Natural killer cell (primary cell): ENCODE data around the gene CEP43. TPM values are rescaled to one million over a fixed set of nuclear protein-coding genes. Genes with fewer than 3 reads are reported as not detected.

Experiments
- ATAC-seq, 3 donors: fragments of 150-1000 bp in 2 of 3; fragments of 200-7000 bp in 1 of 3; cut with Tn5 transposase; 1 replicate in 1 of 3; 2 replicates in 2 of 3; pipeline ENCODE4 v1.10.0; 2021; ENCODE audit warnings: mild to moderate bottlenecking in 2 of 3, moderate library complexity in 2 of 3
- DNase-seq, 2 donors: peaks; one replicate each; pipeline versions ENCODE4 v3.0.0 to v3.0.0-alpha.2; 2013 to 2021; ENCODE audit warnings: mixed read lengths in 1 of 2
- H3K27ac ChIP-seq: one replicate; pipeline ENCODE4 v1.5.1; 2013; ENCODE audit warnings: mild to moderate bottlenecking, low read length
- H3K27me3 ChIP-seq: one replicate; pipeline ENCODE4 v1.6.1; 2013; ENCODE audit warnings: low read length; ENCODE audit not compliant: control insufficient read depth, insufficient read depth
- H3K36me3 ChIP-seq: one replicate; pipeline ENCODE4 v1.6.1; 2013; ENCODE audit warnings: low read length; ENCODE audit not compliant: control insufficient read depth, insufficient read depth
- H3K4me1 ChIP-seq: one replicate; pipeline ENCODE4 v1.6.1; 2013; ENCODE audit warnings: low read length; ENCODE audit not compliant: control insufficient read depth, insufficient read depth
- H3K4me3 ChIP-seq: one replicate; pipeline ENCODE4 v1.5.1; 2013; ENCODE audit warnings: low read length
- H3K9me3 ChIP-seq: one replicate; pipeline ENCODE4 v1.6.1; 2013; ENCODE audit warnings: low read length; ENCODE audit not compliant: control insufficient read depth, insufficient read depth
- H3K27ac Mint-ChIP-seq, 2 donors: one replicate each; pipeline ENCODE4 v1.8.0; 2022; ENCODE audit warnings: mild to moderate bottlenecking in 2 of 2, mixed read lengths in 2 of 2, moderate library complexity in 1 of 2
- H3K27me3 Mint-ChIP-seq, 2 donors: one replicate each; pipeline ENCODE4 v1.8.0; 2022; ENCODE audit warnings: low read depth in 2 of 2, mixed read lengths in 2 of 2
- H3K36me3 Mint-ChIP-seq: one replicate; pipeline ENCODE4 v1.8.0; 2022; ENCODE audit warnings: mixed read lengths
- H3K4me1 Mint-ChIP-seq, 2 donors: one replicate each; pipeline ENCODE4 v1.8.0; 2022; ENCODE audit warnings: mixed read lengths in 2 of 2
- H3K4me3 Mint-ChIP-seq: one replicate; pipeline ENCODE4 v1.8.0; 2022; ENCODE audit warnings: mild to moderate bottlenecking, moderate library complexity, mixed read lengths
- H3K9me3 Mint-ChIP-seq, 2 donors: one replicate each; pipeline ENCODE4 v1.8.0; 2022; ENCODE audit warnings: mixed read lengths in 2 of 2
- WGBS: methylation state at CpG from one replicate; pipeline ENCODE4 v1.1.7; 2013; ENCODE audit warnings: missing lambda C conversion rate; ENCODE audit not compliant: insufficient coverage; 5-methylcytosine and 5-hydroxymethylcytosine counted together
- intact Hi-C: fragments of 100-400 bp; cut with micrococcal nuclease; formaldehyde crosslinking; loops from one replicate; pipeline ENCODE4 v1.14.2; 2022
- total RNA-seq, 4 donors: library from RNA; stranded (reverse); fragments of 120-200 nt in 1 of 4; gene quantifications; one replicate each; pipeline versions ENCODE4 v1.2.3 to v1.2.4, GENCODE V29; 2013 to 2022
- TF ChIP-seq, protein P1 (sequence below): fragments of 200-600 bp; IDR thresholded peaks from one replicate; pipeline ENCODE4 v1.8.0; 2022; ENCODE audit warnings: antibody characterized with exemption

The CEP43 gene
- total RNA-seq, 3 donors from 2014 or later (not counting 1 experiment from before 2014, with no cell fraction given), result 13.5 to 17.0 (median 15.4) TPM

DNA sequence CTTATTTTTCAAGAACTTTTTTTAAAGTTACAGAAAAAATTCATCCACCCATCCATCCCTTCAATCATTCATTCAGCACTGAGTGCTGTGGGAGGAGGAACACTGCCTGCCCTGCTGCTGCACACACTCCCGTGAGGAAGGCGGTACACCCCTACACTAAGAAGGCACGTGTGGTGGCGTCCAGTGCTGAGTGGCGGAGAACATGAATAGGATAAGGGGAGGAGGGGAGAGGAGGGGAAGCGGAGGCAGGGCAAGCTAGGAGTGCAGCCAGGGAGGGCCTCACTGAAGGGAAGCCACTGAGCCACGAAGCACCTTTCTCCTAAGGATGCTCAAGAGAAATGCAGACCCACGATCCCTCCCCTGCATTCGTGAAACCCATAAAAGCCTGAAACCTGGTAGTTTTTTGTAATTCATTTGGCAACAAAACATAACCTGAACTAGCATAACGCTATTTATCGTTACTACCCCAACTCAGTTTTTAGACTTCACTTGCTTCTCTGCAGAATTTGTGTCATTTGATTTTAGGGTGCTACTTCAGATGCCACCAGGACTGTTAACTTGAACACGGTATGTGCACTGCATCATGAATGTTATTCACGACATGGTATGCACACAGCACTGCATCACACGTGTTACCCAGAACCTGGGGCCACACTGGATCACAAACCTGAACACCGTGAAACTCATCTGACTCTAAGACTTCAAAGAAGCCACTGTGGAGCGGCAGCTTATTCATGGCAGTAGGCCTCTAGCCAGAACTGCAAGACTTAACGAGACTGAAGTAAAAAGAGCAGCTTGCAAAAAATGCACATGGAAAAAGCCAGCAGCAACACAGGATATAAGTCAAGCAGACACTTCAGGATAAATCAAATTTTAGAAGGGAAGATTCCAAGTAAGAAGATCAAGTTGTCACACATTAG lies 46.4 kb upstream of the CEP43 start:
- ATAC-seq (no peak), DNase-seq (peak in 1 of 2 donors; percentile 61)
- Mint-ChIP-seq H3K4me3 (peak overlapping the region; percentile 86), H3K4me1 (peaks cover 36 to 56% of the 10 kb centered on the region in 2 donors), H3K9me3 (no peaks in the 10 kb centered on the region), H3K27ac (peak overlapping the region; percentile 31 to 57), H3K36me3 (no peaks in the 10 kb centered on the region), H3K27me3 (no peaks in the 10 kb centered on the region)
- no peak overlapping the region for H3K27ac ChIP-seq
- H3K4me1 ChIP-seq, result peaks cover 62% of the 10 kb centered on the region
- TF ChIP-seq, protein P1, sequence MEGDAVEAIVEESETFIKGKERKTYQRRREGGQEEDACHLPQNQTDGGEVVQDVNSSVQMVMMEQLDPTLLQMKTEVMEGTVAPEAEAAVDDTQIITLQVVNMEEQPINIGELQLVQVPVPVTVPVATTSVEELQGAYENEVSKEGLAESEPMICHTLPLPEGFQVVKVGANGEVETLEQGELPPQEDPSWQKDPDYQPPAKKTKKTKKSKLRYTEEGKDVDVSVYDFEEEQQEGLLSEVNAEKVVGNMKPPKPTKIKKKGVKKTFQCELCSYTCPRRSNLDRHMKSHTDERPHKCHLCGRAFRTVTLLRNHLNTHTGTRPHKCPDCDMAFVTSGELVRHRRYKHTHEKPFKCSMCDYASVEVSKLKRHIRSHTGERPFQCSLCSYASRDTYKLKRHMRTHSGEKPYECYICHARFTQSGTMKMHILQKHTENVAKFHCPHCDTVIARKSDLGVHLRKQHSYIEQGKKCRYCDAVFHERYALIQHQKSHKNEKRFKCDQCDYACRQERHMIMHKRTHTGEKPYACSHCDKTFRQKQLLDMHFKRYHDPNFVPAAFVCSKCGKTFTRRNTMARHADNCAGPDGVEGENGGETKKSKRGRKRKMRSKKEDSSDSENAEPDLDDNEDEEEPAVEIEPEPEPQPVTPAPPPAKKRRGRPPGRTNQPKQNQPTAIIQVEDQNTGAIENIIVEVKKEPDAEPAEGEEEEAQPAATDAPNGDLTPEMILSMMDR, result no peak
- intact Hi-C loops, result no loop called here
- H3K27me3 ChIP-seq, result no peaks in the 10 kb centered on the region
- no peaks in the 10 kb centered on the region for H3K9me3 ChIP-seq
- peaks cover 7% of the 10 kb centered on the region for H3K36me3 ChIP-seq
- H3K4me3 ChIP-seq, result no peak overlapping the region
- 85% methylated on average over 17 of the region's 17 CpGs for WGBS

DNA sequence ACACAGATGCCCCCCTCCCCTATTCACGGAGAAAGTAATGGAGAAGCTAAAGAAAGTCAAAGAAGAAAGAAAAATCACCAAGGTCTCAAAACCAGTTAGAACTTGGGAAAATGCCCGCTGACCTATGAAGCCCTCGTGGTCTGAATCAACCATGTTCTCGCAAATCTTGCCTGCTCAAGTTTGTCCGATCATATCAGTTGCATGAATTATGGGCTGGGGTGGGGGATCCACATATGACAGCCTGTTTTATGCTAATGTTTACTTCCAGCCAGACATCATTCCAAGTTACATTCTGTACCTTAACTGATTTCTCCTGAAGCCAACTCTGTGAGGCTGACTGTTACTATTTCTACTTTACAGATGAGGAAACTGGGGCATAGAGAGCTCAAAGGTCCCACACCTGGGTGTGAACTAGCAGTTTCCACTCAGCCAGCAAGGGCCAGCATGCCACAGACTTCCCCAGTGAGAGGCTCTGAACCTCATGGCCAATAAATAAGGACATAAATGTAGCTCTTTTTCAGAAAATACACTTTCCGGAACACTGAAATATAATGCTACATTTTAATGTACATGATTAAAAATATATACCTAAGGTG lies 45.0 kb upstream of the CEP43 start:
- Histone ChIP-seq H3K4me1 (peaks cover 76% of the 10 kb centered on the region), H3K9me3 (no peaks in the 10 kb centered on the region), H3K27me3 (no peaks in the 10 kb centered on the region), H3K27ac (no peak overlapping the region), H3K4me3 (no peak overlapping the region), H3K36me3 (peaks cover 4% of the 10 kb centered on the region)
- DNase-seq (no peak), ATAC-seq (no peak)
- H3K4me3 Mint-ChIP-seq, result peak overlapping the region; percentile 86
- intact Hi-C loops, result no loop called here
- TF ChIP-seq, protein P1, result no peak
- H3K36me3 Mint-ChIP-seq, result no peaks in the 10 kb centered on the region
- H3K9me3 Mint-ChIP-seq, result no peaks in the 10 kb centered on the region
- peak overlapping the region in 1 of 2 donors; percentile 31 for H3K27ac Mint-ChIP-seq
- H3K4me1 Mint-ChIP-seq, result peaks cover 50 to 70% of the 10 kb centered on the region in 2 donors
- no peaks in the 10 kb centered on the region for H3K27me3 Mint-ChIP-seq
- 84% methylated on average over 4 of the region's 6 CpGs for WGBS

- Histone ChIP-seq H3K27me3 (no peaks in the 10 kb centered on the region), H3K9me3 (no peaks in the 10 kb centered on the region), H3K36me3 (peaks cover 3% of the 10 kb centered on the region), H3K4me3 (peak overlapping the region; percentile 53), H3K4me1 (peaks cover 77% of the 10 kb centered on the region), H3K27ac (peak overlapping the region; percentile 67)
- 1% methylated on average over 17 of the region's 52 CpGs for WGBS
- Mint-ChIP-seq H3K36me3 (no peaks in the 10 kb centered on the region), H3K4me3 (peak overlapping the region; percentile 86), H3K9me3 (no peaks in the 10 kb centered on the region), H3K4me1 (peaks cover 56 to 76% of the 10 kb centered on the region in 2 donors), H3K27ac (peak overlapping the region; percentile 43 to 89), H3K27me3 (no peaks in the 10 kb centered on the region)
- ATAC-seq (no peak), DNase-seq (peak in 1 of 2 donors; percentile 71)
- TF ChIP-seq, protein P1, result no peak
- intact Hi-C loops, result loop anchor here (5.0 kb wide), 1 partner anchor 328 kb away; the partner anchor contains the start of gene RPS6KA2
Measured at GRCh38 chr6:166955121-166955864, 43.9 kb upstream of the CEP43 start.
